GM19372 (cell line): Measurements from ENCODE around the gene USP7.
"Not testable (repeated sequence)": the region's sequence is repeated elsewhere in the genome, so short reads cannot be mapped to it uniquely, and the experiment has no call there.

Source experiments
- ATAC-seq: cut with Tn5 transposase; IDR thresholded peaks from one replicate; pipeline ENCODE4 v1.9.1; 2021; ENCODE audit warnings: mild to moderate bottlenecking, low read depth, moderate library complexity; ENCODE audit not compliant: unreplicated experiment

Gene USP7

GRCh38 chr16:8886593-8887430 lies 76.9 kb downstream of the USP7 start:
- ATAC-seq: no peak

DNA sequence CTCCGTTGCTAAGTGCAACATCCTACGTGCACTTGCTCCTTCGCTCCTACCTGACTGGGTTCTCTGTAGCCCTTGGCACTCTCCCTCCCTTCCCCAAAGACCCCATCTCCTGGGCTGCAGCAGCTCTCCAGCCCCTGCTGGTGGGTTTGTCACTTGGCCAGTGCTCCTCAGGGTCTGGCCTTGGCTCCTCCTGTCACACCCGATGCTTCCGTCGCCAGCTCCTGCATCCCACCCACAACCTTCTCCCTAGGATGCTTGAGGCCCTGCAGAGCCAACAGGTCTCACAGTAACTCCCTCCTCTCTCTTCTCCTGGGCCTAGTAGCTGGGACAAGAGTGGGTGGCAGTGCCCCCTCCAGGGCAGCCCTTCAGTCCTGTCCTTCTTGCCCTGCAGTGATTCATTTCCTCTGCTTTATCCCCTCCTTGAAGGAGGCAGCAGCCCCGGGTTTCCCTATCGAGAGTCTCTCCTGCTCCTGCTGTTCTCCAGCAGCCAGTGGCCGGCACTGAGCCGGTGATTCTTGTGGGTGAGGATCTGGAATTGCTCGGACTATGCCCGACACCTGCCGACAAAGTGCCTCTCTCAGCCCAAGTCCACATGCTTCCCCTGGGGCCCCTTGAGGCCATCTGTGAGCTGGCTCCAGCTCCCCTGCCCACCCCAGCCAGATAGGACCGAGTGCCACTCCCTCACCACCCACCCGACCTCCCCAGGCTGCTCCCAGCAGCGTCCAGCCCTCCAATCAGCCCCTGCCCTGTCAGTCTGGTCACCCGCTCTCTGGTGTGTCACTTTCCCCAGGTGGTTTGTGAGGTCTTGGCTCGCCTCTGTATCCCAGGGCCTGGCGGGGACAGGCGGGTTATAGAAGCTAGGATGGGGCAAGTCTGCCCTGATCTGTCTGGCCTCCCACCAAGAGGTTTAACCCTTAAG lies 77.8 kb downstream of the USP7 start:
- ATAC-seq: no peak

DNA sequence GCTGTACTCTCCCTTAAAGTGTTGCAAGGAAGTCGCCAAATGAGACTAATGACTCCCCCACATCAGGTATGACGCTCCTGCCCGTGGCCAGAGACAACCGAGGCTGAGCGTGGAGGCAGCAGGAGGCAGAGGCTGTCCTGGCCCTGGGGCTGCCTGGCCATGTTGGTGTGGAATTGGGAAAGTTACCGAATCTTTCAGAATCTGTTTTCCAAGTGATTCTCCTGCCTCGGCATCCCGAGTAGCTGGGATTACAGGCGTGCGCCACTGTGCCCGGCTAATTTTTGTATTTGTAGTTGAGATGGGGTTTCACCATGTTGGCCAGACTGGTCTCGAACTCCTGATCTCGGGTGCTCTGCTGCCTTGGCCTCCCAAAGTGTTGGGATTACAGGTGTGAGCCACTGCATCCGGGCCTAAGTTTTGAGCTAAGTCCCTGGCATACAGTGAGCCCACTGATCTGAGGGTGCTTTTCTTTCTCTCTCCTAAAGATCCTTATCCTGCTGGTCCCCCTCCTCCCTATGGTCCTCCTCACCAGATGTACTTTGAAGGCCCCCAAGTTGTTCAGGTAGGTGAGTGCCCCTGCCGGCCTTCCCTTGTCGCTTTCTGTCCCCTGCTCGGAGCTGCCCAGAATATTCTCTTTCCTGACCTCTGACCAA lies 80.9 kb downstream of the USP7 start:
- no peak for ATAC-seq

- no peak for ATAC-seq
Observed at GRCh38 chr16:8882041-8882617, 81.6 kb downstream of the USP7 start, which contains the start of gene LITAFD. Gene LITAFD, plus strand, starts transcription at chr16:8882351. Its CDS starts 2,005 bp downstream, at chr16:8884356.

DNA sequence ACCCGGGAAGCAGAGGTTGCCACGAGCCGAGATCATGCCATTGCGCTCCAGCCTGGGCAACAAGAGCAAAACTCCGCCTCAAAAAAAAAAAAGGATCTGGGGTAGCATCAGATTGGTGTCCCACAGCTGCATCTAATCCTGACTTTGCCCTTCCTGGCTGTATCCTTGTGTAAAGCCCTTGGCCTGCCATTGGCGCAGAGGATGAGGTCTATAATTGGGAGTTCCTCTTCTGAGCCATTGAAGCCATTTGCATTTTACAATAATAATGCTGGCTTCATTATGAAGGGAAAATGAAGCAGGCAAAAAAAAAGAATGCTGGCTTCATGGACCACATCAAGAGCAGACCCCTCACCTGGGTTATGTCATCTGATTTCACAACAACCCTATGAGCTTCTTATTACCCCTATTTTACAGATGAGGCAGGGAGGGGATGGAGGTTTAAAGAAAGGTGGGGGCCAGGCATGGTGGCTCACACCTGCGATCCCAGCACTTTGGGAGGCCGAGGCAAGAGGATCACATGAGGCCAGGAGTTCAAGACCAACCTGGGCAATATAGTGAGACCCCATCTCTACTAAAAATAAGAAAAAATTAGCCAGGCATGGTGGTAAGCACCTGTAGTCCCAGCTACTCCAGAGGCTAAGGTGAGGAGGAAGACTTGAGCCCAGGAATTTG lies 82.7 kb downstream of the USP7 start:
- no peak for ATAC-seq

DNA sequence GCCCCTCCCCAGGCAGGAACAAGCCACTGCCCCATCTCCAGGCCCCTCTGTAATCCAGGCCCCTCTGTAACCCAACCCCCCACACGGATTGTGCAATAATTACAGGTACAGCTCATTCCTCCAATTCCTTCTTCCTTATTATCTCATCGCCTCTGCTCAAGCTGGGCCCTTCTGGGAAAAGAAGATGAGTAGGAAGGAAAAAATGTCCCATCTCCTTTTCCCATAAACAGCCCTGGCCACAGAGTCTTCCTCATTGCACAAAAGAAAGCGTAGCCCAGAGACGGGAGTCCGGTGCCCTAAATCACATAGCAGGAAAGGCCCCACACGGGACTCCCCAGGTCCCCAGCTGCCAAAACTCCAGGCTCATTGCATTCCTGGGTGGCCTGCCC lies 85.2 kb downstream of the USP7 start:
- ATAC-seq: no peak

GRCh38 chr16:8877894-8878522 lies 85.7 kb downstream of the USP7 start:
- no peak for ATAC-seq

DNA sequence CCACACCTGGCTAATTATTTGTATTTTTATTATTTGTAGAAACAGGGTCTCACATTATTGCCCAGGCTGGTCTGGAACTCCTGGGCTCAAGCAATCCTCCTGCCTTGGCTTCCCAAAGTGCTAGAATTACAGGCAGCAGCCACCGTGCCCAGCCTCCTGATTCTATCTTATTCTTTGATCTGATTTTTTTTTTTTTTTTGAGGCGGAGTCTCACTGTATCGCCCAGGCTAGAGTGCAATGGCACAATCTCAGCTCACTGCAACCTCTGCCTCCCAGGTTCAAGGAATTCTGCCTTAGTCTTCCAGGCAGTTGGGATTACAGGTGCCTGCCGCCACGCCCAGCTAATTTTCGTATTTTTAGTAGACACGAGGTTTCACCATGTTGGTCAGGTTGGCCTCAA lies 88.4 kb downstream of the USP7 start:
- not testable (repeated sequence) for ATAC-seq

DNA sequence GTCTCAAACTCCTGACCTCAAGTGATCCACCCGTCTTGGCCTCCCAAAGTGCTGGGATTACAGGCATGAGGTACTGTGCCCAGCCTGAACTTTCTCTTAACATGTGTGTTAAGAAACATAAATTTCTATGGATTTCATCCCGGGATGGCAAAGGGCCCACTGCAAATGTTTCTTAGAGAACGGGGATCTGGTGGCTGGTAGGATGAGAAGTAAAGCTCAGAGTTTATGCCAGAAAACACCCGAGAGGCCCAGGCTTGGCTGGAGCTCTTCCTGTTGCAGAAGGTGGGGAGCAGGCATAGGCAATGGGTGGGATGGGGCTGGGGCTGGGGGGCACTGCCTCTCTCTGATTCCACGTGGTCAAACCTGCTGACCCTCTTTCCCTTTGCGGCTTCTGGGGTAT lies 89.3 kb downstream of the USP7 start:
- ATAC-seq: no peak

DNA sequence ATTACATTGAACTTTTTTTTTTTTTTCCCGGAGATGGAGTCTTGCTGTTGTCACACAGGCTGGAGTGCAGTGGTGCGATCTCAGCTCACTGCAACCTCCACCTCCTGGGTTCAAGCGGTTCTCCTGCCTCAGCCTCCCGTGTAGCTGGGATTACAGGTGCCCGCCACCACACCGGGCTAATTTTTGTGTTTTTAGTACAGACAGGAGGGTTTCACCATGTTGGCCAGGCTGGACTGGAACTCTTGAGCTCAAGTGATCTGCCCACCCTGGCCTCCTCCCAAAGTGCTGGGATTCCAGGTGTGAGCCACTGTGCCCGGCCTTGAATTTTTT lies 89.9 kb downstream of the USP7 start:
- ATAC-seq: not testable (repeated sequence)

DNA sequence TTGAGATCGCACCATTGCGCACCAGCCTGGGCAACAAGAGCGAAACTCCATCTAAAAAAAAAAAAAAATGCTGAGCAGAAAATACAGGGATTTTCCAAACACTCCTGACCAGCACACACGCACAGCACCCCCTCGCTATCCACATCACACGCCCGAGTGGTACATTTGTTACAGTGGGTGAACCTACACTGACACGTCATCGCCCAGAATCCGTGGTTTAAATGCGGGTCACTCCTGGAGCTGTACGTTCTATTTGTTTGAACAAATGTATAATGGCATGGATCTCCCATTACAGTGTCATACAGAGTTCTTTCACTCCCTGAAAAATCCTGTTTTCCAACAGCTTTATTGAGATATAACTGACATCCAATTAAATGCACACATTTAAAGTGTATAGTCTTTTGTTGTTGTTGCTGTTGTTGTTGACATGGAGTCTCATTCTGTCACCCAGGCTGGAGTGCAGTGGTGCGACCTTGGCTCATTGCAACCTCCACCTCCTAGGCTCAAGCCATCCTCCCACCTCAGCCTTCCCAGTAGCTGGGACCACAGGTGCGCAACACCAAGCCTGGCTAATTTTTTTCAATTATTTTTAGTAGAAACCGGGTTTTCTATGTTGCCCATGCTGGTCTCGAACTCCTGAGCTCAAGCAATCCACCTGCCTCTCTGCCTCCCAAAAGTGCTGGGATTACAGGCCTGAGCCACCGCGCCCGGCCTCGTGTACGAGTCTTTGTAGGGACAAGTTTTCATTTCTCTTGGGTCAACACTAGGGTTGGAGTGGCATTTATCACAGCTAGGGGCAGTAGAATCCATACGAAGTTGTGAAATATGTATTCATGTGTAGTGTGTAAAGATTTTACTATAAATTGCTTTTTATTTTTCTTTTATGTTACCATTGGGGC lies 90.5 kb downstream of the USP7 start:
- ATAC-seq: no peak

DNA sequence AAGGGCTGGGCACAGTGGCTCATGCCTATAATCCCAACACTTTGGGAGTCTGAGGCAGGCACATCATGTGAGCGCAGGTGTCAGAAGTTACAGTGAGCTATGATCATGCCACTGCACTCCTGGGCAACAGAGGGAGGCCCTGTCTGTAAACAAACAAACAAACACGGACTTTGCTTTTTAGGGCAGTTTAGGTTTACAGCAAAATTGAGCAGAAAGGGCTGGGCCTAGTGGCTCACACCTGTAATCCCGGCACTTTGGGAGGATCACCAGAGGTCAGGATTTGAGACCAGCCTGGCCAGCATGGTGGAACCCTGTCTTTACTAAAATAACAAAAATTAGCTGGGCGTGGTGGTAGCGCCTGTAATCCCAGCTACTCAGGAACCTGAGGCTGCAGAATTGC lies 91.6 kb downstream of the USP7 start:
- no peak for ATAC-seq

GRCh38 chr16:8869988-8870241 lies 93.8 kb downstream of the USP7 start:
- ATAC-seq: not testable (repeated sequence)

- ATAC-seq: no peak
Observed at GRCh38 chr16:8869212-8869987, 94.3 kb downstream of the USP7 start.

- ATAC-seq: peak; percentile 68
Observed at GRCh38 chr16:8868416-8869211, 95.1 kb downstream of the USP7 start, which contains the start of gene CARHSP1. Gene CARHSP1, minus strand, starts transcription at chr16:8869006. Its CDS starts 9,678 bp downstream, at chr16:8859328.

- ATAC-seq: no peak
Observed at GRCh38 chr16:8867932-8868415, 95.7 kb downstream of the USP7 start.
